ENCODE results near the gene TAAR9. TPM values are rescaled to one million over a fixed set of nuclear protein-coding genes. Genes with fewer than 3 reads are reported as not detected.
"Not testable (repeated sequence)": the region's sequence is repeated elsewhere in the genome, so short reads cannot be mapped to it uniquely, and the experiment has no call there.

Gene TAAR9
- polyA plus RNA-seq, 1 donor (not counting 4 experiments of a cell fraction or from before 2014, with no cell fraction given) = not detected

DNA sequence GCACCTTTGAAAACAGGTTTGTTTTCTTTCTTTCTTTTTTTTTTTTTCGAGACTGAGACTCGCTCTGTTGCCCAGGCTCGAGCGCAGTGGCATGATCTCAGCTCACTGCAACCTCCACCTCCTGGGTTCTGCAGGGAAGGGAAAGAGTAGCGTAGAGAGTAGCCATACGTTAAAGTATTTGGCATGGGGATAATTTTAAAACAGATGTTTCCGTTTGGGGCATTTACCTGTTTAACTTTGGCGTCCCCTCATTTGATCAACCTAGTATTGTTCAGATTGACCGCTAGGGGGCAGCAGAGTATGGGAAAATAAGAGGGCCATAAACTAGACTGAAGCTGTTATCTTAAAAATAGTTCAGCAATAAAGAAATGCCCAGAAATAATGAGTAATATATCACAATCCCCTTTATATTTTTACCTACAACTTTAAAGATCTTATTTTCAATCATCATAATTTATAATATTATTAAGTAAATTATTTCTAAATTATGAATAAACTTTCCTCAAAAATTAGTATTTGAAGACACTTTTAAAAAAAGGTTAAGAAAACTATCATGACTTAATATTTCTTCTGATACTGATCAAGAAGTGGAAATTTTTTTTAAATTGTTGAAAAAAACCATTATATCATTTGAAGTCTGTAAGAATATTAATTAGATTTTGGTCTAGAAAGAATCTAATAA is 7.6 kb upstream of the TAAR9 start:
- H3K79me2 ChIP-seq (ENCODE audit: control insufficient read depth, insufficient read depth, low read length) = no peaks in the 10 kb centered on the region
- no peaks in the 10 kb centered on the region for H3K4me1 ChIP-seq (ENCODE audit: control insufficient read depth, extremely low read depth, insufficient read depth, low read length)
- no peak overlapping the region for H3K27ac ChIP-seq (ENCODE audit: control insufficient read depth, insufficient read depth, low read length)
- H3K9me3 ChIP-seq (ENCODE audit: control insufficient read depth, low read depth, low read length) = no peaks in the 10 kb centered on the region
- H2AFZ ChIP-seq (ENCODE audit: control insufficient read depth, low read length) = peak overlapping the region; percentile 90
- no peak overlapping the region for H3K9ac ChIP-seq (ENCODE audit: control insufficient read depth, extremely low read depth, insufficient read depth, low read length)
- dilution Hi-C loops (cut with MboI; ENCODE audit: extremely low pct_ligation_motif_present, low sequenced_read_pairs) = no loop called here
- peak; percentile 77 for FAIRE-seq
- peak overlapping the region; percentile 84 for H3K4me2 ChIP-seq (ENCODE audit: control insufficient read depth, extremely low read depth, insufficient read depth, low read depth, low read length)
- no peaks in the 10 kb centered on the region for H3K36me3 ChIP-seq (ENCODE audit: control insufficient read depth in 2 of 2, extremely low read depth in 1 of 2, insufficient read depth in 2 of 2, low read length in 2 of 2)
- no peaks in the 10 kb centered on the region for H4K20me1 ChIP-seq (ENCODE audit: control insufficient read depth, extremely low read depth, insufficient read depth, low read length)
- no peak for DNase-seq (ENCODE audit: low read depth, low spot score)
- H3K27me3 ChIP-seq (ENCODE audit: control insufficient read depth, extremely low read depth, insufficient read depth, low read length) = no peaks in the 10 kb centered on the region
- H3K4me3 ChIP-seq (ENCODE audit: control insufficient read depth in 2 of 3, extremely low read depth in 1 of 3, insufficient read depth in 2 of 3, low read depth in 1 of 3, low read length in 3 of 3) = peak overlapping the region in 1 of 3 experiments; percentile 26
- TF ChIP-seq, protein P1, sequence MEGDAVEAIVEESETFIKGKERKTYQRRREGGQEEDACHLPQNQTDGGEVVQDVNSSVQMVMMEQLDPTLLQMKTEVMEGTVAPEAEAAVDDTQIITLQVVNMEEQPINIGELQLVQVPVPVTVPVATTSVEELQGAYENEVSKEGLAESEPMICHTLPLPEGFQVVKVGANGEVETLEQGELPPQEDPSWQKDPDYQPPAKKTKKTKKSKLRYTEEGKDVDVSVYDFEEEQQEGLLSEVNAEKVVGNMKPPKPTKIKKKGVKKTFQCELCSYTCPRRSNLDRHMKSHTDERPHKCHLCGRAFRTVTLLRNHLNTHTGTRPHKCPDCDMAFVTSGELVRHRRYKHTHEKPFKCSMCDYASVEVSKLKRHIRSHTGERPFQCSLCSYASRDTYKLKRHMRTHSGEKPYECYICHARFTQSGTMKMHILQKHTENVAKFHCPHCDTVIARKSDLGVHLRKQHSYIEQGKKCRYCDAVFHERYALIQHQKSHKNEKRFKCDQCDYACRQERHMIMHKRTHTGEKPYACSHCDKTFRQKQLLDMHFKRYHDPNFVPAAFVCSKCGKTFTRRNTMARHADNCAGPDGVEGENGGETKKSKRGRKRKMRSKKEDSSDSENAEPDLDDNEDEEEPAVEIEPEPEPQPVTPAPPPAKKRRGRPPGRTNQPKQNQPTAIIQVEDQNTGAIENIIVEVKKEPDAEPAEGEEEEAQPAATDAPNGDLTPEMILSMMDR (optimal IDR thresholded peaks at IDR 0.05 in 1 of 3, IDR thresholded peaks at IDR 0.05 in 1 of 3, conservative IDR thresholded peaks at IDR 0.05 in 1 of 3; ENCODE audit: extremely low read depth in 1 of 3, insufficient read depth in 2 of 3, low read length in 3 of 3) = peak; percentile 51 to 62 (median 58)
- no peak for TF ChIP-seq EZH2 (IDR thresholded peaks at IDR 0.05; ENCODE audit: low read length)
- H3K9me1 ChIP-seq (ENCODE audit: control insufficient read depth, extremely low read depth, insufficient read depth, low read length) = no peaks in the 10 kb centered on the region

DNA sequence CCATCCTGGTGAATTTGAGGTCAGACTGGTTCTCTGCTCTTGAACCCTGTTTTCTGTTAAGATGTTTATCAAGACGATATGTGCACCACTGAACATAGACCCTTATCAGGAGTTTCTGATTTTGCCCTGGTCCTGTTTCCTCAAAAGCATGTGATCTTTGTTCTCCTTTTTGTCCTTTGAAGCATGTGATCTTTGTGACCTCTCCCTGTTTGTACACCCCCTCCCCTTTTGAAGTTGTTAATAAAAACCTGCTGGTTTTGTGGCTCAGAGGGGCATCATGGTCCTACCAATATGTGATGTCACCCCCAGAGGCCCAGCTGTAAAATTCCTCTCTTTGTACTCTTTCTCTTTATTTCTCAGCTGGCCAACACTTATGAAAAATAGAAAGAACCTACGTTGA is 3.5 kb upstream of the TAAR9 start:
- H4K20me1 ChIP-seq (ENCODE audit: control insufficient read depth, extremely low read depth, insufficient read depth, low read length); H3K4me2 ChIP-seq (ENCODE audit: control insufficient read depth, extremely low read depth, insufficient read depth, low read depth, low read length); H3K36me3 ChIP-seq (ENCODE audit: control insufficient read depth in 2 of 2, extremely low read depth in 1 of 2, insufficient read depth in 2 of 2, low read length in 2 of 2); H3K9me1 ChIP-seq (ENCODE audit: control insufficient read depth, extremely low read depth, insufficient read depth, low read length); dilution Hi-C loops (cut with MboI; ENCODE audit: extremely low pct_ligation_motif_present, low sequenced_read_pairs); H3K4me3 ChIP-seq (ENCODE audit: control insufficient read depth in 2 of 3, extremely low read depth in 1 of 3, insufficient read depth in 2 of 3, low read depth in 1 of 3, low read length in 3 of 3); H3K79me2 ChIP-seq (ENCODE audit: control insufficient read depth, insufficient read depth, low read length); DNase-seq (ENCODE audit: low read depth, low spot score); FAIRE-seq; H3K27ac ChIP-seq (ENCODE audit: control insufficient read depth, insufficient read depth, low read length); H3K9ac ChIP-seq (ENCODE audit: control insufficient read depth, extremely low read depth, insufficient read depth, low read length); H3K27me3 ChIP-seq (ENCODE audit: control insufficient read depth, extremely low read depth, insufficient read depth, low read length); H2AFZ ChIP-seq (ENCODE audit: control insufficient read depth, low read length); H3K4me1 ChIP-seq (ENCODE audit: control insufficient read depth, extremely low read depth, insufficient read depth, low read length); H3K9me3 ChIP-seq (ENCODE audit: control insufficient read depth, low read depth, low read length): not testable (repeated sequence)

DNA sequence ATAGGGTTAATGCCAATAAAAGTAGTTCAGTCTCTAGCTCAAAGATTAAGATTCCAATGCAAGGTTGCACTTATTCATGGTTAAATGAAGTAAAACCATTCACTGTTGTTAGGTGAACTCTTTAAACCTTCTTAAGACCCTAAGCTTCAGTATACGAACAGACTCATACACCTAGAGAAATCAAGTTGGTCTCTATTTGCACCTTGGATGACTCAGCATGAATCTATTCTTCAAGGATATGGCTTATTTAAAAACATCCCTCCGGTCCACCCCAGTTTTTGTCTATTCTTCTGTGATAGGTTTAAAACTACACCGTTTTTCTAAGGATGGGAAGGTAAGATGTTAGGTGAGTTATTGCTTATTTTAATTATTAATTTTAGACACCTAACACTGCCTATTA is 932 bp upstream of the TAAR9 start:
- no peak overlapping the region for H2AFZ ChIP-seq (ENCODE audit: control insufficient read depth, low read length)
- H3K27me3 ChIP-seq (ENCODE audit: control insufficient read depth, extremely low read depth, insufficient read depth, low read length) = peaks cover 4% of the 10 kb centered on the region

More for the DNA sequence above, 932 bp upstream of the TAAR9 start:
- dilution Hi-C loops (cut with MboI; ENCODE audit: extremely low pct_ligation_motif_present, low sequenced_read_pairs) = no loop called here
- H3K9ac ChIP-seq (ENCODE audit: control insufficient read depth, extremely low read depth, insufficient read depth, low read length) = no peak overlapping the region
- no peaks in the 10 kb centered on the region for H3K36me3 ChIP-seq (ENCODE audit: control insufficient read depth in 2 of 2, extremely low read depth in 1 of 2, insufficient read depth in 2 of 2, low read length in 2 of 2)
- TF ChIP-seq, protein P1 (optimal IDR thresholded peaks at IDR 0.05 in 1 of 3, IDR thresholded peaks at IDR 0.05 in 1 of 3, conservative IDR thresholded peaks at IDR 0.05 in 1 of 3; ENCODE audit: extremely low read depth in 1 of 3, insufficient read depth in 2 of 3, low read length in 3 of 3) = no peak
- TF ChIP-seq EZH2 (IDR thresholded peaks at IDR 0.05; ENCODE audit: low read length) = no peak
- DNase-seq (ENCODE audit: low read depth, low spot score) = no peak
- H3K27ac ChIP-seq (ENCODE audit: control insufficient read depth, insufficient read depth, low read length) = no peak overlapping the region
- no peaks in the 10 kb centered on the region for H4K20me1 ChIP-seq (ENCODE audit: control insufficient read depth, extremely low read depth, insufficient read depth, low read length)
- H3K4me1 ChIP-seq (ENCODE audit: control insufficient read depth, extremely low read depth, insufficient read depth, low read length) = no peaks in the 10 kb centered on the region
- no peak overlapping the region for H3K4me3 ChIP-seq (ENCODE audit: control insufficient read depth in 2 of 3, extremely low read depth in 1 of 3, insufficient read depth in 2 of 3, low read depth in 1 of 3, low read length in 3 of 3)
- H3K79me2 ChIP-seq (ENCODE audit: control insufficient read depth, insufficient read depth, low read length) = no peaks in the 10 kb centered on the region
- no peaks in the 10 kb centered on the region for H3K9me1 ChIP-seq (ENCODE audit: control insufficient read depth, extremely low read depth, insufficient read depth, low read length)
- H3K9me3 ChIP-seq (ENCODE audit: control insufficient read depth, low read depth, low read length) = no peaks in the 10 kb centered on the region
- FAIRE-seq = no peak
- H3K4me2 ChIP-seq (ENCODE audit: control insufficient read depth, extremely low read depth, insufficient read depth, low read depth, low read length) = no peak overlapping the region
